OCI-LY3 (cell line): ENCODE results near the gene ADGRL1.

Experiments
- CTCF ChIP-seq: fragments of 200-600, 300-600 bp; sonication (generic); IDR thresholded peaks from 2 replicates; pipeline ENCODE4 v1.5.1; 2014; ENCODE audit warnings: antibody characterized with exemption, low read length, low read depth
- EZH2phosphoT487 ChIP-seq: fragments of 200-600 bp; shearing (Covaris generic); IDR thresholded peaks from 2 replicates; pipeline ENCODE4 v1.6.1; 2018; ENCODE audit warnings: antibody characterized with exemption, mixed run types, low read depth

- peak; percentile 90 for TF ChIP-seq CTCF
- TF ChIP-seq EZH2phosphoT487, result no peak
Measured at GRCh38 chr19:14136509-14137281, 69.3 kb downstream of the ADGRL1 start, which contains the start of gene ASF1B.
